DMS79 treated with DMSO at 0.1 percent for 48 hours (cell line): ENCODE measurements around the gene KDM6A.
"Not testable (repeated sequence)": the region's sequence is repeated elsewhere in the genome, so short reads cannot be mapped to it uniquely, and the experiment has no call there.

Source experiments
- DNase-seq: peaks from one replicate; lab custom pipeline; 2025; lab: John Stamatoyannopoulos, UW

KDM6A gene

DNA sequence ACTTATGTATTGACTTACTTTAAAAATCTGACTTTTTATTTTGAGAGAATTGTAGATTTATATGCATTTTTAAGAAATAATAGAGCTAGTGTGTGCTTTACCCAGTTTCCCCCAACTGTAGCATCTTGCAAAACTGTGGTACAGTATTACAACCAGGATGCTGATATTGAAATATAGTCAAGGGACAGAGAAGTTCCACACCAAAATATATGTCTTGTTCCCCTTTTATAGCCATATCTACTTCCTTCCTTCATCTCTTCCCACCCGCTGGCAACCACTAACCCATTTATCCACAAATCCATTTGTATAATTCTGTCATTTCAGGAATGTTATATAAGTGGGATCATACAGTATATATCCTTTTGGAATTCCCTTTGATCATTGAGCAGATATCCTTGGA, 16.8 kb downstream of the KDM6A start:
- no peak for DNase-seq

DNA sequence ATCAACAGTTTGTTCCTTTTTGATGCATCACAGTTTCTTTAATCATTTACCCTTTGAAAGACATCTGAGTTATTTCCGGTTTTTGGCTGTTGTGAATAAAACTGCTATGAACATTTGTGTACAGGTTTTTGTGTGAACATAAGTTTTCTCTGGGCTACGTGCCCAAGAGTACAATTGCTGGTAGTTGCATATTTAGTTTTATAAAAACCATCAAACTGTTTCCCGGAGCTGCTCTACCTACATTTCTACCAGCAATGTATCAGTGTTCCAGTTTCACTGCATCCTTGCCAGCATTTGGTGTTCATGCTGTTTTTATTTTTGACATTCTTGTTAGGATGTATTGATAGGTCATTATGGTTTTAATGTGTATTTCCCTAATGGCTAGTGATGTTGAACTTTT, 17.3 kb downstream of the KDM6A start:
- no peak for DNase-seq

DNA sequence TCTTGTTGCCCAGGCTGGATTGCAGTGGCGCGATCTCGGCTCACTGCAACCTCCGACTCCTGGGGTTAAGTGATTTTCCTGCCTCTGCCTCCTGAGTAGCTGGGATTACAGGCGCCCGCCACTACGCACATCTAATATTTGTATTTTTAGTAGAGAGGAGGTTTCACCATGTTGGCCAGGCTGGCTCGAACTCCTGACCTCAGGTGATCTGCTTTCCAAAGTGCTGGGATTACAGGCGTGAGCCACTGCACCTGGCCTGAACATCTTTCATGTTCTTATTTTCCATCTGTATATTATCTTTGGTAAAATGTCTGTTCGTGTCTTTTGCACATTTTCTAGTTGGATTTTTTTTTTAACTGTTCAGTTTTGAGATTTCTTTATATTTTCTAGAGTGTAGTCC, 17.7 kb downstream of the KDM6A start:
- not testable (repeated sequence) for DNase-seq

DNA sequence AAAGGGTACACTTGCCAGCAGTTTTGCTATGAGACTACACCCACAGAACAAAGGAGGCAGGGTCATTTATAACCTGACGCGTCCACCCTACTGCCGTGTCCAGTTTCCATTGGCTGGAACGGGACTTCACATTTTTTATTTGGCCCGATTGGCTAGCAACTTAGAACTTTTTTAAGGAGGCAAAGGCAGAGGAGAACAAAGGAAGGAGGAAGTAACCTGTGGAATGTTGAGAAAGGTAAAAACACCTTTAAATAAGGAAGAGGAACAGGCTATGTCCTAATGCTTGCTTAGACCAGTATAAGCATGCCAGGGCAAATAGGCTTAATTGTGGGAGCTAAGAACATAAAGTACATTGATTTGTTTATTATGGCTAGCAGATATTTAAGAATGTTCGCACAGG, 18.7 kb downstream of the KDM6A start:
- DNase-seq: no peak

DNA sequence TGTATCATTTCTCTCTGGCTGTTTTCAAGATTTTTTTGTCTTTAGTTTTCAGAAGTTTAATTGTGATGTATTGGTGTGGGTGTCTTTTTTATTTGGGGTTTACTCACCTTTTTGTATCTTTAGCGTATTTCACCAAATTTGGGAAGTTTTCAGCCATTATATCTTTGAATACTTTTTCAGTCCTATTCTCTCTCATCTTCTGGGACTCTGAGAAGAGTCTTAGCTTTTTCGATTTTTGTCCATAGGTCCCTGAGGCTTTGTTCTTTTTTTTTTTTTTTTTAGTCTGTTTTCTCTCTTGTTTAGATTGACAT, 23.8 kb downstream of the KDM6A start:
- no peak for DNase-seq

DNA sequence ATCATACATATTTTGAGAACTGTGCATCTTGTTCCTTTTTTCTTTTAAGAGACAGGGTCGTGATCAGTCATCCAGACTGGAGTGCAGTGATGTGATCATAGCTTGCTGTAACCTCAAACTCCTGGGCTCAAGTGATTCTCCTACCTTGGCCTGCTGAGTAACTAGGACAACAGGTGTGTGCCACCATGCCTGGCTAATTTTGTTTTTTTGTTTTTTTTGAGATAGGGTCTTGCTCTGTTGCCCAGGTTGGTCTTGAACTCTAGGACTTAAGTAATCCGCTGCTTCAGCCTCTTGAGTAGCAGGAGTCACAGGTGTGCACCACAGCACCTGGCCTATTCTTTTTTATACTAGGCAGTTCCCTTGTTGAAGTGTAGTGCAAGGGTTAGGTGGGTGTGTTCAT, 24.6 kb downstream of the KDM6A start:
- no peak for DNase-seq

DNA sequence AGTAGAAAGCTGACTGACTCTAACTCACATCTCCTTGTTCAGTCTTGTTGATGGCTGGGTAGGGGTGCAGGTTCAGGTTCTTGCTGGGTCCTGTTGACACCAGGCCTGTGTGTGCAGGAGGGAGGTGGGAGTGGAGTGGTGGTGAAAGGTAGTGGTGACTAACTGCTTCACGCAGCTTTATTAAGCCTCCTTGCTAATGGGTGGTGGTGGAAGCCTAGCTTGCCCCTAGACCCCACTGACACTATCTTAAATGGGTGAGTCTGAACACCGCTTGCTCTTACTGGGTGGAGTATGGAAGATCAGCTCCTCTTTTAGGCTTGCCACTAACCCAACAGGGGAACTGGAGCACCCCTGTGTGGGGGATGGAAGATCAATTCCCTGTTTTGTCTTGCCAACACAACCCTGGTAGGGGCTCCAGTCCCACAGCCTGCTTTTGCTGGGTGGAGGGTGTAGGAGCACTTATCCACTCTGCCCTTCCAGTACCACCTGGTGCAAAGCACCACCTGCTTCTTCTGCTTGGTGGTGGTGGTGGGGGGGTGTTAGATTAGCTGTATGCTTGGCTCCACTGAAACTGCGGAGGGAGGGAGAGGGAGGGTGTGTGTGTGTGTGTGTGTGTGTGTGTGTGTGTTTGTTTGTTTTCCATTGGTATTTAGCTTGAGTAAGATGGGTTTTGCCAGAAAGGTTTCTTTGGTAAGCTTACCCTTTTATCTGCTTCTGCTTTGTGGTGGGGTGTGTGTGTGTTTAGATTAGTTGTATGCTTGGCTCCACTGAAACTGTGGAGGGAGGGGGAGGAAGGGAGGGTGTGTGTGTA, 25.6 kb downstream of the KDM6A start:
- no peak for DNase-seq

DNA sequence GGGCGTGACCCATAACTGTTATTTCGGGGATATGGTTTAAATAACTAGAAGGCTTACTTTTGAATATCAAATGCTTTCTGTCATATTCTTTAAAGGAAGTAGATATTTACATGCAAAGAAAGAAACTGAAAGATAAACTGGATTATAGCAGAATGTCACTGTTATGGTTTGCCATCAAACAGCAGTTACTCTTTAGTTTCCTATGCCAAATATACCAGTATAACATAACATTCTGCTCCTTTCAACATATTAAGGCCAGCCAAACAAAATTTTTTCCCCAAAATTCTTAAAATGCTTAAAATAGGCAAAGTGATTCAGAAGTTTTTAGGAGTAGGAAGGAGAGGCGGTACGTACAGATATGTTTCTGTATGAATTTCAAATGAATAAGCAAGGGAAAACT, 27.0 kb downstream of the KDM6A start:
- no peak for DNase-seq

DNA sequence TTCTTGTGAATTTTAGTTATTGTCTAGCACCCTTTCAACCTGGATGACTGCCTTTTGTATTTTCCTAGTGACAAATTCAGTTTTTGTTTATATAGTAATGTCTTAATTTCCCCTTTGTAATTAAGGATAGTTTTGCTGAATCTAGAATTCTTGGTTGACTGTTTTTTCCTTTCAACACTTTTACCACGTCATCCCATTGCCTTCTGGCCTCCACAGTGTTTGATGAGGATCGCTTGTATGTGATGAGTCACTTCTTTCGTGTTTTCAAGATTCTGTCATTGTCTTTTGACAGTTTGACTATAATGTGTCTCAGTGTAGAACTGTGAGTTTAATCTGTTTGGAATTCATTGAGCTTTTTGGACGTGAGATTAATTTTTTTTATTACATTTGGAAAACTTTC, 30.1 kb downstream of the KDM6A start:
- DNase-seq: no peak

DNA sequence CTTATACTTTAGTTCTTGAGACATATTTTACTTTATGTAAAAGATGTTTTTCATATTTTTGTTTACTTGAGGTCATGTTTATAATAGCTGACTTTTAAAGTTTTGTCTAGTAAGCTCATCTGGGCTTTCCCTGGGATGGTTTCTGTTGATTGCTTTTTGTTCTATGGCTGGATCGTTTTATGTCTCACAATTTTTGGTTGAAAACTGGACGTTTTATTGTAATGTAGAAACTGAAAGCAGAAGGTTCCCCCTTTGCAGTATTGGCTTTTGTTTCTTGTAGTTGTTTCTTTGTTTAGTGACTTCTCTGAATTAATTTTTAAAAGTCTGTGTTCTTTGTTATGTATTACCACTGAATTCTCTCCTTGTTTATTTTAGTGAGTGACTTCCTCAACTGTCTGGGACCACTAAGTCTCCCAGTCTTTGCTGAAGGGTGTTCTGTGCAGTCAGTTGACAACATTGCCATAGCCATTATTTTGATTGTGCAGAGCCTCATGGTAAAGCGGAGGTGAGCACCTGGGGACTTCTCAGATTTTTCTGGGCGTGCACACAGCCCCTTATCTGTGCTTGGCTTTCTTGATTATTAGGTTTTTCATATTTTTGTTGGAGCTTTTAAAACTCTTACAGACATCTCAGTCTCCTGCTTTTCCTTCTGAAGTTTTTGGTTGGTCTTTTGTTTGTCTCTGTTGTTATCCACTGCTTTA, 31.0 kb downstream of the KDM6A start:
- no peak for DNase-seq

DNA sequence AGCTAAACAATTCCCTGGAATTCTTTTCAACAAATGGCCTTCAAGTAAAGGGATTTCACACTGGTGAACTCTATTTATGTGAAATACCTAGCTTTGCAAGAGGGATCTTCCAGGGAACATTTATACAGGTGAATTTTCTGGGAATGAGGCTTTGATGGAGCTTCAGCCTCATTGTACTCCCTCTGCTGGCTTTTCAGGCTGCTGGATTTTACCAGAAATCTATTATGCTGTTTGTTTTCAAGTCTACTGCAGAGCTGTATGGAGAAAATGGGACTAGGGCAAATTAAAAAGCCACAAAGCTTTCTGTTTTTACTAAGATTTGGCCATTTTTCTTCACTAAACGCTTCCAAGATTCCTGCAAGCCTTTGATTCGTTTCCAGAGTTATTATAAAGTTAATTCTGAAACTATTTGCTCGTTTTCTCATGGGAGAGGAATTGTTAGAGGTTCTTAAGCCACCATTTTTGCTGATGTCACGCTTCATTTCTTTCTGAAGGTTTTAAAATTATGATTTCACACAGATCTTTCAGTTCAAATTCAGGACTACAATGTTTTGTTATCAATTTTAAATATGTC, 31.6 kb downstream of the KDM6A start:
- no peak for DNase-seq

DNA sequence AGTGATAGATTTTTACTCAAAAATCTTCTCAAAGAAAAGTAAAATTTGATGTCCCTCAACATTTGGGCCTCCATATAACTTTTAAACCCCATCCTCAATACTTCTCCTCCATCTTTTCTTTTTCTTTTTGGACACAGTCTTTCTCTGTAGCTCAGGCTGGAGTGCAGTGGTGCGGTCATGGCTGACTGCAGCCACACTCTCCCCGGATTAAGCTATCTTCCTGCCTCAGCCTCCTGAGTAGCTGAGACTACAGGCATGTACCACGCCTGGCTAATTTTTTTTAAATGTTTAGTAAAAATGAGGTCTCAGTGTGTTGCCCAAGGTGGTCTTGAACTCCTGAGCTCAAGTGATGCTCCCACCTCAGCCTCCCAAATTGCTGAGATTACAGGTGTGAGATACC, 33.1 kb downstream of the KDM6A start:
- DNase-seq: no peak

DNA sequence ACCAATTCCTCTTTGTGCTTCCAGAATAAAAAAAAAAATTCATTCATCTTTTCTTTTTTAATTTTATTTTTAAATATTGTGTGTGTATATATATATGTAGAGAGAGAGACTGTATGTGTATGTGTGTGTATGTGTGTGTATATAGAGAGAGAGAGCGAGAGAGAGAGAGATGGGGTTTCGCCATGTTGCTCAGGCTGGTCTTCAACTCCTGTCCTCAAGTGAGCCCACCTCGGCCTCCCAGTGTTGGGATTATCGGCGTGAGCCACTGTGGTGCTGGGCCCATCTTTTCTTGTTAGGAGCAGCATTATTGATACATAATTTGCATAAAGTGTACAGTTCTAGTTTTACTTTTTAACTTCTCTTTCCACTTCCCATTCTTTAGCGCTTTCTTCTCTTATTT, 33.6 kb downstream of the KDM6A start:
- no peak for DNase-seq

DNA sequence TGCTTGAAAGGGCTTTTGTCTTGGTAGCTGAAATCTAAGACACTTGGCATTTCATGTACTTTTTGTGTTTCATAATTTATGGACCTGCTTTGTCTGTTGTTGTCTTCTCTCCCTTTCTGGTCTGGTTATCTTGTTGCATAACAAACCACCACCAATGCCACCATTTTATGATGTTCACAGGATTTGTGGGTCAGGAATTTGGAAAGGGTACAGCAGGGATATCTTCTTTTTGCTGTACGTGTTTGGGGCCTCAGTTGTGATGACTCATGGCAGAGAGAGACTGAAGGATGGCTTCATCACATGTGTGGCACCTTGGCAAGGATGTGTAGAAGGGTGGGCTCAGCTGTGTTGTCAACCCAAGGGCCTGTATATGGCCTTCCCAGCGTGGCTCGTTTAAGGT, 35.2 kb downstream of the KDM6A start:
- no peak for DNase-seq

DNA sequence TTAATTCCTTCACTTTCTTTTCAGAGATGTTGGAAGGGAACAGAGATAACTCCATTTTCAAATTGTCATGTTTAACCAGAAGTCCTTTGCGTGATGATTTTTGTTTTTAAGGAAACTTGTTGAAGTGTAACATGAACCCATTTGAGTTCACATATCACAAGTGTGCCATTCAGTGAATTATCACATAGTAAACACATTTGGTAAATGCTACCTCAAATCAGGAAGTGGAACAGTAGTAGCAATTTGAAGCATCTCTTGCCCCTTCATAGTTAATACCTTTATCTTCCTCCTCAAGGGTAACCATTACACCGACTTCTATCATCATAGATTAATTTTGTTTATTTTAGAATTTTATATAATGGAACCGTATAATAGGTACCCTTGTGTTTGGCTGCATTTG, 35.8 kb downstream of the KDM6A start:
- no peak for DNase-seq

DNA sequence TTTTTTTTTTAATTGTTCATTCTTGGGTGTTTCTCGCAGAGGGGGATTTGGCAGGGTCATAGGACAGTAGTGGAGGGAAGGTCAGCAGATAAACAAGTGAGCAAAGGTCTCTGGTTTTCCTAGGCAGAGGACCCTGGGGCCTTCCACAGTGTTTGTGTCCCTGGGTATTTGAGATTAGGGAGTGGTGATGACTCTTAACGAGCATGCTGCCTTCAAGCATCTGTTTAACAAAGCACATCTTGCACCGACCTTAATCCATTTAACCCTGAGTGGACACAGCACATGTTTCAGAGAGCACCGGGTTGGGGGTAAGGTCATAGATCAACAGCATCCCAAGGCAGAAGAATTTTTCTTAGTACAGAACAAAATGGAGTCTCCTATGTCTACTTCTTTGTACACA, 37.5 kb downstream of the KDM6A start:
- not testable (repeated sequence) for DNase-seq

DNA sequence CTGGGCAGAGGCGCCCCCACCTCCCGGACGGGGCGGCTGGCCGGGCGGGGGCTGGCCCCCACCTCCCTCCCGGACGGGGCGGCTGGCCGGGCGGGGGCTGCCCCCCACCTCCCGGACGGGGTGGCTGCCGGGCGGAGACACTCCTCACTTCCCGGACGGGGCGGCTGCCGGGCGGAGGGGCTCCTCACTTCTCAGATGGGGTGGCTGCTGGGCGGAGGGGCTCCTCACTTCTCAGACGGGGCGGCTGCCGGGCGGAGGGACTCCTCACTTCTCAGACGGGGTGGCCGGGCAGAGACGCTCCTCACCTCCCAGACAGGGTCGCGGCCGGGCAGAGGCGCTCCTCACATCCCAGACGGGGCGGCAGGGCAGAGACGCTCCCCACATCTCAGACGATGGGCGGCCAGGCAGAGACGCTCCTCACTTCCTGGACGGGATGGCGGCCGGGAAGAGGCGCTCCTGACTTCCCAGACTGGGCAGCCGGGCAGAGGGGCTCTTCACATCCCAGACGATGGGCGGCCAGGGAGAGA, 38.1 kb downstream of the KDM6A start:
- not testable (repeated sequence) for DNase-seq

DNA sequence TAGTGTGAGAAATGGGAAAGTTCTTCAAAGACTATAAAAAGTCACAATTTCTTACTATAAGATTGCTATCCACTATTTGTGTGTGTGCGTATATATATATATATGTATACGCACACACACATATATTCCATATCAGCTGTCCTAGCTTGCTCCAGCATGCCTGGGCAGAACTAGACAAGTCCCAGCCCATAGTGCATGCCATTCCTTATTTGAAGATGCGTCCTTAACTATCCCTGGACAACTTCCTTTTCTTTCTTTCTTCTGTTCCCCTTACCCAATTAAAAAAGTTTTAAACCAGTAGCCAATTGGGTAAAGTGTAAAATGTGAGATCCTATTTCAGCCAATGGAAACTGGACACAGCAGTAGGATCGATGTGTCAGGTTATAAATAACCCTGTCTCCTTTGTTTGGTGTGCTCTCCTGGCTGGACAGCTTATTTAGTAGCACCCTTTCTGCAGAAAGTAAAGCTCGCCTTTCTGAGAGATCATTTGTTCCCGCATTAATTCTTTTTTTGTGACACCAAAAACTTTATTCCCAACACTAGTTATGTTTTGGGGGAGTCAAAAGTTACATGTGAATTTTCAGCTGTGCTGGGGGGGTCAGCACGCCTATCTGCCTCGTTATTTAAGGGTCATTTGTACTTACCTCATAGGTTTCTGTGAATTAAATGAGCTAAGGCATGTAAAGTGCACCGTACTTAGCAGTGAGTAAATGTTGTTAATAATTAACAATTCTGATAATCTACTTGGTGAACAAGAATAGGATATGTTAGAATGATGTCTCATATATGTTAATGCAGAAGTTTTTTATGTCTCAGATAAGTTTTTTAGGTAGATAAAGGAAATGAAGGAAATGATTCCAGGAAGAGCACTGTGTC, 40.9 kb downstream of the KDM6A start:
- DNase-seq: no peak

DNA sequence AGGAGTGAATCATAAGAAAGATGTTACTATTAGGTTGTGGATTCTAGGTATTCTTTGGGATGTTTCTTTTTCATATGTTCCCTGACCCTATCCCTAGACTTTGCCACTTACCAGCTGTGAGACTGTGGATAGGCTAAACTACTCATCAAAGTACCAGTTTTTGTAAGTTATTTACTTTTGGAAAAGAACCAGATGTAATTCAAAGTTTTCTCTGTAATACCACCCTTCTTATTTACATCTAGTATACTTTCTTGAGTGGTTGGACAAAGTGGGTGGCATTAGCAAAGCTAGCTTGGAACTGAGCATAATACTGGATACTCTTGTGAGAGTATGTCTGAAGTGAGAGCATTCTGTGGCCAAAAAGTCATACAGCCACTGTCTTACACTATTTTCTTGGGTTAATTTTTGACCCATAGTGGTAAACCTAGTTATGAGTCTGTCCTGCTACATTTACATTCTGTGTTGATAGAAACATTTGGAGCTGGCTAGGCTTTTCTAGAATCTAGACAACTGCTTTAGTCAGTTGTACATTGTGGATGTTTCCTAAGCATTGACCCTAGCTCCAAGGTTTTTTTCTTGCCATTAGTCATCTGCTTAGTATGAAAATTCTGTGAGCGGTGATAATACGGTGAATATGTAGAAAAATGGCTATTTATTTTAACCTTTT, 41.7 kb downstream of the KDM6A start:
- no peak for DNase-seq

DNA sequence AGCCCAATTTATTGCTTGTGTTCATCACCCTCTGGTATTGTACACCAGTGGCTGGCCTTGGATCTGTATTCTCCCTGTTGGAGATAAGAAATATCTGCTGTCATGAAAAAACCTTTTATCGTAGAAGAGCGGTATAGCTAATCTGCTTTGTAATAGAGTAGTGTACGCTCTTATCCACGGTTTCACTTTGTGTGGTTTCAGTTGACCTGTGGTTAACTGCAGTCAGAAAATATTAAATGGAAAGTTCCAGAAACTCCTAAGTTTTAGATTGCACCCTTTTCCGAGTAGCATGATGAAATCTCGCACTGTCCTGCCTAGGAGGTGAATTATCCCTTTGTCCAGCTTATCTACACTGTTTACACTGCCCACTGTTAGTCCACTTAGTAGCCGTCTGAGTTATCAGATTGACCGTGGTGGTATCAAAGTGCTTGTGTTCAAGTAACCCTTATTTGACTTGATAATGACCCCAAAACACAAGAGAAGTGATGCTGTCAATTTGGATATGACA, 42.4 kb downstream of the KDM6A start:
- DNase-seq: no peak

DNA sequence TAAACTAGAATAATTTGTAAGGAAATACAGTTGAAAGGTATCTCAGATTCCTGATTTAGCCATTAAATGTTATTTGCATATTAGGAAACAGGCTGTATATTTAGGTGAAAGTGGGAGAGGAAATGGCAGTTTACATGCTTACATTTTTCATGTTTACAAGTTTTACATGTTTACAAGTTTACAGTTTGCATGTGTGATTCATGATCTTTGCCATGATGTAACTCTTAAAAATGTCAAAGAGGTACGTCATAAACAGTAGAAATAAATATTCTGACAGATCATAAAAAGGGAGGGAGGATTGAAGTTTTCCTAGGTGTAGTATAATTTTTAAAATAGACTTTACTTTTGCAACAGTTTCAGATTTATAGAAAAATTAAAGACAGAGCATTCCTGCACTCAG, 45.7 kb downstream of the KDM6A start:
- DNase-seq: no peak

DNA sequence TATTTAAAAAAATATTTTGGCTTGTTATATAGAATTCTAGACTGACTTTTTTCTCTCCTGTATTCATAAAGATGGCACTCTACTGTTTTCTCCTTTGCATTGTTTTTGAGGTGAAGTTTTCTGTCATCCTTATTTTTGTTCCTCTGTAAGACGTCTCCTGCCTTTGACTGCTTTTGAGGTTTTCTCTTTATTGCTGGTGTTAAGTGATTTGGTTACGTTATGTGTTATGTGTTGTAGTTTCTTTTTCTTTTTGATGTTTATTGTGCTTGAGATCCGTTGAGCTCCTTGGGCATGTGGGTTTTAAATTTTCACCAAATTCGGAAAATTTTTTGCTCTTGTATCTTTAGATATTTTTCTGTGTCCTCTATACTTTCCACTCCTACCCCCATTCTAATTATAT, 50.0 kb downstream of the KDM6A start:
- DNase-seq: no peak
